Vagina (tissue), 2 donors: ENCODE data around the gene RAB21. TPM values are rescaled to one million over a fixed set of nuclear protein-coding genes. Genes with fewer than 3 reads are reported as not detected.
A peak's percentile ranks its signal among the peaks of the same experiment; 100 is the strongest.

Source experiments
- DNase-seq, 2 donors: peaks; one replicate each; pipeline ENCODE4 v3.0.0-alpha.2; 2017; ENCODE audit errors: extremely low spot score in 2 of 2
- H3K27ac ChIP-seq: fragments of 200-600 bp; sonication (generic); one replicate; pipeline ENCODE4 v1.5.1; 2019
- H3K27me3 ChIP-seq: fragments of 200-600 bp; sonication (generic); one replicate; pipeline ENCODE4 v1.5.1; 2019
- H3K36me3 ChIP-seq, 2 donors: fragments of 200-600 bp; sonication (generic); one replicate each; pipeline ENCODE4 v1.5.1; 2017 to 2019
- H3K4me1 ChIP-seq: fragments of 200-600 bp; sonication (generic); one replicate; pipeline ENCODE4 v1.5.1; 2019
- H3K4me3 ChIP-seq, 2 donors: fragments of 200-600 bp; sonication (generic); 1 replicate in 1 of 2; 2 replicates in 1 of 2; pipeline ENCODE4 v1.5.1; 2016 to 2019
- H3K9me3 ChIP-seq: fragments of 200-600 bp; sonication (generic); one replicate; pipeline ENCODE4 v1.5.1; 2019
- POLR2A ChIP-seq, 2 donors: fragments of 450-650 bp; IDR thresholded peaks; one replicate each; pipeline ENCODE4 v1.6.1; 2017; ENCODE audit warnings: antibody characterized with exemption in 2 of 2, mild to moderate bottlenecking in 2 of 2, moderate library complexity in 2 of 2
- POLR2AphosphoS5 ChIP-seq, 2 donors: sonication (generic); formaldehyde crosslinking; IDR thresholded peaks; one replicate each; pipeline ENCODE4 v1.9.0; 2017; ENCODE audit warnings: antibody characterized with exemption in 2 of 2, mild to moderate bottlenecking in 2 of 2, low read depth in 1 of 2; ENCODE audit not compliant: insufficient read depth in 1 of 2
- intact Hi-C: fragments of 100-400 bp; cut with DNase I; formaldehyde crosslinking; loops from one replicate; pipeline ENCODE4 v1.15.1; 2023
- total RNA-seq: library from RNA; depleted of rRNA; stranded (reverse); fragments of >200 nt; gene quantifications from one replicate; pipeline ENCODE4 v1.2.3, GENCODE V29; 2016
- TF ChIP-seq, protein P1 (sequence below), 3 experiments: fragments of 450-650 bp in 2 of 3; fragments of 200-600 bp in 1 of 3; sonication (generic) in 1 of 3; IDR thresholded peaks; one replicate each; pipeline ENCODE4 v1.5.1; 2017 to 2019; ENCODE audit warnings: antibody characterized with exemption in 3 of 3, mild to moderate bottlenecking in 2 of 3, moderate library complexity in 2 of 3

The RAB21 gene
- total RNA-seq, 1 donor from 2014 or later: 21.1 TPM

DNA sequence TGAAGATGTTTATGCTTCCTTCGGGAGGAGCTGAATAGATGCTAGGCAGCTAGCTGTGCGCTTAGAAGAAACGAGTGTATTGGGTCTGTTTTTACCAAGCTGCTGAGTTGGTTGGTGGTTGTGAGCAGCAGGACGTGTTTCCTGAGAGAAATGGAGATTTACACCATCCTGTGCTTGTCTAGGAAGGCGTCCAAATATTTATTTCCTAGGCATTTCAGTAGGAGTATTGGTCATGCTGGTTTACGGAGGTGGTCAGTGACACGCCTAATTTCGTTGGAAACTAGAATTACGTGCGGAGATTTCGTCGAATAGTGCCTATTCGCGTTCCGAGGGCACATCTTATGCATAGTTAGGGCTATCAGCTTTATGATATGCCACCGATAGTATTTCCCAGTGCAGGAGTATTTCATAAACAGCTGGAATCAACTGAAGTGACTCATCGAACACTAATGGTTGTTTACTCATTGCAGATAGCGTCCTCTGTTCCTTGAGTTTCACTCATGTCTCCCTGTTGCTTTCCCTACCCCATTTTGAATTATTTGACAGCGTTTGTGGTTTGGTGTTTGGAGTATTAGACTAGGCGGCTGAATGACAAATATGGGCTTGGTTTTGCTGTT is 85.7 kb downstream of the RAB21 start:
- H3K36me3 ChIP-seq: no peaks in the 10 kb centered on the region
- no peak for TF ChIP-seq POLR2AphosphoS5 (IDR thresholded peaks at IDR 0.05; ENCODE audit: insufficient read depth in 1 of 2, low read depth in 1 of 2)
- TF ChIP-seq POLR2A (IDR thresholded peaks at IDR 0.05): no peak
- TF ChIP-seq, protein P1, sequence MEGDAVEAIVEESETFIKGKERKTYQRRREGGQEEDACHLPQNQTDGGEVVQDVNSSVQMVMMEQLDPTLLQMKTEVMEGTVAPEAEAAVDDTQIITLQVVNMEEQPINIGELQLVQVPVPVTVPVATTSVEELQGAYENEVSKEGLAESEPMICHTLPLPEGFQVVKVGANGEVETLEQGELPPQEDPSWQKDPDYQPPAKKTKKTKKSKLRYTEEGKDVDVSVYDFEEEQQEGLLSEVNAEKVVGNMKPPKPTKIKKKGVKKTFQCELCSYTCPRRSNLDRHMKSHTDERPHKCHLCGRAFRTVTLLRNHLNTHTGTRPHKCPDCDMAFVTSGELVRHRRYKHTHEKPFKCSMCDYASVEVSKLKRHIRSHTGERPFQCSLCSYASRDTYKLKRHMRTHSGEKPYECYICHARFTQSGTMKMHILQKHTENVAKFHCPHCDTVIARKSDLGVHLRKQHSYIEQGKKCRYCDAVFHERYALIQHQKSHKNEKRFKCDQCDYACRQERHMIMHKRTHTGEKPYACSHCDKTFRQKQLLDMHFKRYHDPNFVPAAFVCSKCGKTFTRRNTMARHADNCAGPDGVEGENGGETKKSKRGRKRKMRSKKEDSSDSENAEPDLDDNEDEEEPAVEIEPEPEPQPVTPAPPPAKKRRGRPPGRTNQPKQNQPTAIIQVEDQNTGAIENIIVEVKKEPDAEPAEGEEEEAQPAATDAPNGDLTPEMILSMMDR (IDR thresholded peaks at IDR 0.05): no peak
- no peak for DNase-seq
- no peaks in the 10 kb centered on the region for H3K9me3 ChIP-seq
- peaks cover 52% of the 10 kb centered on the region for H3K4me1 ChIP-seq
- no peaks in the 10 kb centered on the region for H3K27me3 ChIP-seq
- H3K4me3 ChIP-seq: peak overlapping the region; percentile 79 to 82
- peak overlapping the region; percentile 97 for H3K27ac ChIP-seq
- intact Hi-C loops: no loop called here

DNA sequence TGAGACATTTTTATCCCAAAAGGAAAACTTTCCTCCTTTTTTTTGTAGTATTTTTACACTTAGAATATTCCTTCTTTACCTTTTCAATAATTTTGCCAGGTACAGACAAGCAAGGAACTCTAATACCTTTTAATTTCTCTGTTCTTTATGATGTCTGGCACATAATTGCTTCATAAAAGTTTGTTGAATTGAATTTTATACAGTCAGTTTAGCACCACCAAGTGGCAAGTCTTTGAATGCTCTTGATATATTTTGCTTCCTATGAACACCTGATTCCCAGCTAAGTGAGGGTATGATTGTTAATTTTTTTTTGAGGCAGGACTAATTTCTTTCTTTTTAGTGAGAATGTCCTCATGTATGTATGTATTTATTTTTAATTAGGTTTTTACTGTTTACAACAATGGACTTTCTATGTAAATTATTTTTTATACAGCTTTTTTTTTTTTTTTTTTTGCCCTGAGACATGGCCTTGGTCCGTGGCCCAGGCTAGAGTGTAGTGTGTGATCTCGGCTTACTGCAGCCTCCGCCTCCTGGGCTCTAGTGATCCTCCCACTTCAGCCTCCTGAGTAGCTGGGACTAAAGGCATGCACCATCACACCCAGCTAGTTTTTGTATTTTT is 91.8 kb downstream of the RAB21 start:
- intact Hi-C loops: no loop called here
- Histone ChIP-seq H3K27me3 (no peaks in the 10 kb centered on the region), H3K36me3 (no peaks in the 10 kb centered on the region), H3K4me1 (peaks cover 44% of the 10 kb centered on the region), H3K4me3 (no peak overlapping the region), H3K9me3 (no peaks in the 10 kb centered on the region), H3K27ac (no peak overlapping the region)
- TF ChIP-seq, protein P1 (IDR thresholded peaks at IDR 0.05): peak in 2 of 3 experiments; percentile 16 to 22
- TF ChIP-seq POLR2A (IDR thresholded peaks at IDR 0.05) (no peak), POLR2AphosphoS5 (IDR thresholded peaks at IDR 0.05; ENCODE audit: insufficient read depth in 1 of 2, low read depth in 1 of 2) (peak in 1 of 2 donors; percentile 23)
- no peak for DNase-seq

DNA sequence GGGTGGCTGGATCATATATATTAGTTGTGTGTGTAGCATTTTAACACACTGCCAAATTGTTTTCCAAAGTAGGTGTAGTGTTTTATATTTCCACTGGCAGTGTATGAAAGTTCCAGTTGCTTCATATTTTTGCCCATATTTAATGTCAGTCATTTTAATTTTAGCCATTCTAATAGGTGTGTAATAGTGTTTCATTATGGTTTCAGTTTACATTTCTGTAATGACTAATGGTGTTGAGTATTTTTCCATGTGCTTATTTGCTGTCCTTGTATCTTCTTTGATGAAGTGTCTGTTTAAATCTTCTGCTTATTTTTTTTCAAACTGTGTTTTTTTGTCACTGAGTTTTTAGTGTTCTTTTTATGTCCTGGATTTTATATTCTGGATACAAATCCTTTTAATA is 93.5 kb downstream of the RAB21 start:
- no peak for DNase-seq
- Histone ChIP-seq H3K36me3 (peaks cover 0 to 7% of the 10 kb centered on the region in 2 donors), H3K27ac (no peak overlapping the region), H3K4me3 (no peak overlapping the region), H3K27me3 (no peaks in the 10 kb centered on the region), H3K9me3 (peaks cover 4% of the 10 kb centered on the region), H3K4me1 (peaks cover 26% of the 10 kb centered on the region)
- TF ChIP-seq POLR2A (IDR thresholded peaks at IDR 0.05) (no peak), POLR2AphosphoS5 (IDR thresholded peaks at IDR 0.05; ENCODE audit: insufficient read depth in 1 of 2, low read depth in 1 of 2) (no peak)
- TF ChIP-seq, protein P1 (IDR thresholded peaks at IDR 0.05): no peak
- intact Hi-C loops: no loop called here

DNA sequence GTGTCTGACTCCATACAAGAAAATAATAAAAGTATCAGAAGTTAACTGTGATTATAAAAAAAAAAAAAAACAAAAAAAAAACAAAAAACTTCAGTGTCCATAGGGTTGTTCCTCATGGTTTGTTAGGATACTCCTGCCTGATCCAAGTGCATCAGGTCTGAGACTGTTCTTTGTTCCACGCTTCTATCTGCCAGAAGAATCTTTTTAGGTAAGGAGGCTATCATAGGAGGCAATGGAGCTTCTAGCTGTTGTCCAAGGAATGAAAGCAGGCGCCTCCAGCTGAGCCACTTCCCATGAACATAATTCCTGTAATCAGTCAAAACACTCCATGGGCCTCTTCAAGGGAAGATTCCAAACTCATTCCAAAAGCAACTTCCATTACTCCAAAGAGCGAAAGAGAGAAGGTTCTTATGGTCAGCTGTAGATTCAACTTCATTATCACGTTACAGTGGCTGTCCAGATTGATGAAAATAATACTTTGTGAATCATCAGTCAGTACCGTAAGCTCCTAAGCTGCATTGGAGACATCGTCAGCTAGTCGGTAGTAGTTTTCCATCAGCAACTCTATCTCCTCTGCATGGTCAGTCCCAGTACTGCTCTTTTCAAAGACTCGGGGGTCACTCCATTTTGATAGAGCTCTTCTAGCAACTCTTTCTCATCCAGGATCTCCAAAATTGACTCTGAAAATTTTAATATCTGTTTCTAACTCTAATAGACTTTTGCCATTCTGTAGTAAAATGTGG is 94.6 kb downstream of the RAB21 start:
- Histone ChIP-seq H3K36me3 (peaks cover 0 to 7% of the 10 kb centered on the region in 2 donors), H3K4me1 (peaks cover 19% of the 10 kb centered on the region), H3K27me3 (no peaks in the 10 kb centered on the region), H3K4me3 (no peak overlapping the region), H3K9me3 (peaks cover 4% of the 10 kb centered on the region), H3K27ac (no peak overlapping the region)
- TF ChIP-seq POLR2A (IDR thresholded peaks at IDR 0.05) (no peak), POLR2AphosphoS5 (IDR thresholded peaks at IDR 0.05; ENCODE audit: insufficient read depth in 1 of 2, low read depth in 1 of 2) (no peak)
- TF ChIP-seq, protein P1 (IDR thresholded peaks at IDR 0.05): no peak
- intact Hi-C loops: no loop called here
- no peak for DNase-seq

Other genes with a start within 250 kb of the RAB21 start
- gene ZFC3H1, start 91.0 kb upstream of the RAB21 start, total RNA-seq: 121 TPM
- 4.7 TPM for gene THAP2, start 90.6 kb upstream of the RAB21 start, total RNA-seq
- gene TMEM19, start 68.8 kb upstream of the RAB21 start, total RNA-seq: 19.6 TPM
- 40.5 TPM for gene TBC1D15, start 84.9 kb downstream of the RAB21 start, total RNA-seq
- not detected for gene TPH2, start 184.0 kb downstream of the RAB21 start, total RNA-seq